Transverse colon (tissue), 4 donors: ENCODE data around the gene SREBF2. TPM values are rescaled to one million over a fixed set of nuclear protein-coding genes. Genes with fewer than 3 reads are reported as not detected.

ENCODE experiments used
- DNase-seq: peaks from one replicate; pipeline ENCODE4 v3.0.0-alpha.2; 2019
- H3K27ac ChIP-seq, 4 donors: fragments of 200-600 bp; sonication (generic); 2 replicates each; pipeline ENCODE4 v1.5.1; 2016 to 2018; ENCODE audit warnings: inconsistent platforms in 4 of 4
- H3K27me3 ChIP-seq: fragments of 200-600 bp; sonication (generic); 2 replicates; pipeline ENCODE4 v1.5.1; 2017; ENCODE audit warnings: inconsistent platforms
- H3K36me3 ChIP-seq, 4 donors: fragments of 200-600 bp; sonication (generic); 2 replicates each; pipeline ENCODE4 v1.5.1; 2017 to 2019; ENCODE audit warnings: inconsistent platforms in 4 of 4
- H3K4me1 ChIP-seq, 4 donors: fragments of 200-600 bp; sonication (generic); 2 replicates each; pipeline ENCODE4 v1.5.1; 2017 to 2020; ENCODE audit warnings: inconsistent platforms in 4 of 4
- H3K4me3 ChIP-seq, 4 donors: fragments of 200-600 bp; sonication (generic); 1 replicate in 1 of 4; 2 replicates in 3 of 4; pipeline versions ENCODE4 v1.5.1 to v1.6.1; 2017 to 2019; ENCODE audit warnings: inconsistent platforms in 4 of 4
- H3K9me3 ChIP-seq, 2 donors: fragments of 200-600 bp; sonication (generic); 2 replicates each; pipeline ENCODE4 v1.5.1; 2017 to 2019; ENCODE audit warnings: inconsistent platforms in 2 of 2
- EP300 ChIP-seq: sonication (generic); formaldehyde crosslinking; IDR thresholded peaks from one replicate; pipeline ENCODE4 v1.6.1; 2017; ENCODE audit warnings: antibody characterized with exemption, low read depth
- POLR2A ChIP-seq: fragments of 450-650 bp; IDR thresholded peaks from one replicate; pipeline ENCODE4 v1.6.1; 2016; ENCODE audit warnings: antibody characterized with exemption, mild to moderate bottlenecking, moderate library complexity
- POLR2AphosphoS5 ChIP-seq, 3 donors: sonication (generic); formaldehyde crosslinking; IDR thresholded peaks; one replicate each; pipeline ENCODE4 v1.6.1; 2016; ENCODE audit warnings: antibody characterized with exemption in 3 of 3
- WGBS, 2 donors: methylation state at CpG; one replicate each; pipeline ENCODE4 v1.1.5; 2018; ENCODE audit warnings: low coverage in 1 of 2; 5-methylcytosine and 5-hydroxymethylcytosine counted together
- in situ Hi-C, 4 donors: fragments of 200-750 bp; cut with MboI; loops; one replicate each; pipeline versions ENCODE4 v1.15.0 to v1.15.1; 2017; ENCODE audit warnings: low sequenced_read_pairs in 3 of 4, low pct_ligation_motif_present in 1 of 4, low pct_unique_long_range_greater_than_20kb in 1 of 4
- intact Hi-C: fragments of 100-400 bp; cut with DNase I; formaldehyde crosslinking; loops from one replicate; pipeline ENCODE4 v1.15.1; 2023; ENCODE audit warnings: low total_unique reads
- total RNA-seq, 4 donors: library from RNA; depleted of rRNA; stranded (reverse); fragments of >200 nt; gene quantifications; one replicate each; pipeline ENCODE4 v1.1.0, GENCODE V29; 2016
- TF ChIP-seq, protein P1 (sequence below), 5 experiments: fragments of 200-600 bp in 3 of 5; fragments of 450-650 bp in 2 of 5; sonication (generic) in 3 of 5; IDR thresholded peaks; 1 replicate in 2 of 5; 2 replicates in 3 of 5; pipeline ENCODE4 v1.5.1; 2016 to 2017; ENCODE audit warnings: antibody characterized with exemption in 5 of 5, inconsistent platforms in 3 of 5, mild to moderate bottlenecking in 2 of 5, moderate library complexity in 1 of 5

SREBF2 gene
- total RNA-seq, 4 donors from 2014 or later = 156 to 252 (median 166) TPM

DNA sequence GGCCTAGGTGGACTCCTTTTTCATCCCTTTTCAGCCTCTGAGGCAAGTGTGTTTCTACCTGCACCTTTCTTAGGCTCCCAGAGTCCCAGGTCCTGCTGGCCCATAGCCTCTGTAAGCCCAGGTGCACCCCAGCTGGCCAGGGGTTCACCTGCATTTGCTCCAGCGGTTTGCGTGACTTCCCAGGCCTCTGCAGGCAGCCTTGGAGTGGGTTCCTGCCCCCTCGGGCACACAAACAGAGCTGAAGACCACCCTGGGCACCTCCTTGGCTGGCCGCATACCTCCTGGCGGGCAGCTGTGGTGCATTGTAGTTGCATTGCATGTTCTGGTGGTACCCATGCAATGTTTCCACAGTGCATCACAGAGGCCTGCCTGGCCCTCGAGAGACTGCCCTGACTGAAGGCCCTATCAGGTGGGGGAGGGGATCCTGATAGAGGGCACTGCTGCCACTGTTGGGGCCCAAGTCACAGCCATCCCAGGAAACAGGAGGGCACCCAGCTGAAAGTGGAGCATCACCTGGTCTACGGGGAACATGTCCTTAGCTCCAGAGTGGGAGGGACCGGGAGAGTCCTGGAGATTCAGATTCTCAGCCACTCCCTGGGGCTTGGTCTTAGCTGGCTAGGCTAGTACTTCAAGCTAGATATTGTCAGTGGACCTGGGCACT is 67.9 kb downstream of the SREBF2 start:
- 98% methylated on average over 6 of the region's 8 CpGs; no CpG with 5 or more reads in 1 of the 2 donors for WGBS, 2 donors
- peaks cover 0 to 57% (median 21%) of the 10 kb centered on the region in 4 donors for H3K36me3 ChIP-seq

DNA sequence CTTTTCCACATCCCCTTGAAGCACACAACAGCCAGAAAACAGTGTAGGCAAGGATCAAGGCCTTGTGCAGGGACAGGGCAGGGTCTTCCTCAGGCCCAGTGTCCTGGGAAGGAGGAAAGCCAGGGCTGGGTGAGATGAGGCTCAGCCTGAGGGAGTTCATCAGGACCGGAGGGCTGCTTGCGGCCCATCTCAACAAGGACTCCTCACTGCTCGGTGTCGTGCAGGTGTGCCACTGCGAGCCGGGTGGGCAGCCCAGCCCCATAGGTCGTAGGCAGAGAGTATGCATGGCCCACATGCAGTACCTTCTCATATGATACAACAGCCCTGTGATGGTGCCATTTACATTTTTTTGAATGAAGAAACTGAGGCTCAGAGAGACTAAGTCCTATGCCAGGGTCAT is 69.1 kb downstream of the SREBF2 start:
- Histone ChIP-seq H3K36me3 (peaks cover 0 to 47% (median 15%) of the 10 kb centered on the region in 4 donors), H3K4me1 (no peaks in the 10 kb centered on the region), H3K27me3 (no peaks in the 10 kb centered on the region), H3K9me3 (no peaks in the 10 kb centered on the region), H3K27ac (no peak overlapping the region), H3K4me3 (no peak overlapping the region)
- intact Hi-C loops = no loop called here
- WGBS, 2 donors = 100% methylated on average over 7 of the region's 7 CpGs; no CpG with 5 or more reads in 1 of the 2 donors
- no peak for DNase-seq
- in situ Hi-C loops = no loop called here
- TF ChIP-seq, protein P1, sequence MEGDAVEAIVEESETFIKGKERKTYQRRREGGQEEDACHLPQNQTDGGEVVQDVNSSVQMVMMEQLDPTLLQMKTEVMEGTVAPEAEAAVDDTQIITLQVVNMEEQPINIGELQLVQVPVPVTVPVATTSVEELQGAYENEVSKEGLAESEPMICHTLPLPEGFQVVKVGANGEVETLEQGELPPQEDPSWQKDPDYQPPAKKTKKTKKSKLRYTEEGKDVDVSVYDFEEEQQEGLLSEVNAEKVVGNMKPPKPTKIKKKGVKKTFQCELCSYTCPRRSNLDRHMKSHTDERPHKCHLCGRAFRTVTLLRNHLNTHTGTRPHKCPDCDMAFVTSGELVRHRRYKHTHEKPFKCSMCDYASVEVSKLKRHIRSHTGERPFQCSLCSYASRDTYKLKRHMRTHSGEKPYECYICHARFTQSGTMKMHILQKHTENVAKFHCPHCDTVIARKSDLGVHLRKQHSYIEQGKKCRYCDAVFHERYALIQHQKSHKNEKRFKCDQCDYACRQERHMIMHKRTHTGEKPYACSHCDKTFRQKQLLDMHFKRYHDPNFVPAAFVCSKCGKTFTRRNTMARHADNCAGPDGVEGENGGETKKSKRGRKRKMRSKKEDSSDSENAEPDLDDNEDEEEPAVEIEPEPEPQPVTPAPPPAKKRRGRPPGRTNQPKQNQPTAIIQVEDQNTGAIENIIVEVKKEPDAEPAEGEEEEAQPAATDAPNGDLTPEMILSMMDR (IDR thresholded peaks at IDR 0.05) = no peak
- TF ChIP-seq POLR2AphosphoS5 (IDR thresholded peaks at IDR 0.05) (no peak), POLR2A (no peak), EP300 (no peak)

More for the DNA sequence above, 67.9 kb downstream of the SREBF2 start:
- H3K4me1 ChIP-seq = no peaks in the 10 kb centered on the region
- no peaks in the 10 kb centered on the region for H3K9me3 ChIP-seq
- H3K27me3 ChIP-seq = no peaks in the 10 kb centered on the region
- H3K4me3 ChIP-seq = no peak overlapping the region
- no peak for DNase-seq
- in situ Hi-C loops = no loop called here
- H3K27ac ChIP-seq = no peak overlapping the region
- intact Hi-C loops = no loop called here
- TF ChIP-seq POLR2A = no peak
- TF ChIP-seq POLR2AphosphoS5 (IDR thresholded peaks at IDR 0.05) = no peak
- TF ChIP-seq EP300 = no peak
- TF ChIP-seq, protein P1 (IDR thresholded peaks at IDR 0.05) = no peak

GRCh38 chr22:41902932-41903421 is 70.1 kb downstream of the SREBF2 start:
- Histone ChIP-seq H3K9me3 (no peaks in the 10 kb centered on the region), H3K4me3 (no peak overlapping the region), H3K27me3 (no peaks in the 10 kb centered on the region), H3K4me1 (no peaks in the 10 kb centered on the region), H3K36me3 (peaks cover 0 to 45% (median 14%) of the 10 kb centered on the region in 4 donors), H3K27ac (no peak overlapping the region)
- WGBS, 2 donors = 91% methylated on average over 14 of the region's 15 CpGs; no CpG with 5 or more reads in 1 of the 2 donors
- no peak for TF ChIP-seq POLR2AphosphoS5 (IDR thresholded peaks at IDR 0.05)
- TF ChIP-seq, protein P1 (IDR thresholded peaks at IDR 0.05) = no peak
- TF ChIP-seq EP300 = no peak
- no peak for TF ChIP-seq POLR2A
- intact Hi-C loops = no loop called here
- no peak for DNase-seq
- in situ Hi-C loops = no loop called here

GRCh38 chr22:41904450-41905410 is 71.8 kb downstream of the SREBF2 start:
- WGBS, 2 donors = 77 to 93% methylated on average over 2 to 24 of the region's 24 CpGs
- no peak for DNase-seq
- peaks cover 0 to 33% (median 10%) of the 10 kb centered on the region in 4 donors for H3K36me3 ChIP-seq
- intact Hi-C loops = no loop called here
- no peak overlapping the region for H3K27ac ChIP-seq
- H3K9me3 ChIP-seq = no peaks in the 10 kb centered on the region
- H3K4me1 ChIP-seq = peaks cover 0 to 6% (median 4%) of the 10 kb centered on the region in 4 donors
- TF ChIP-seq POLR2A (no peak), EP300 (no peak), POLR2AphosphoS5 (IDR thresholded peaks at IDR 0.05) (no peak)
- TF ChIP-seq, protein P1 (IDR thresholded peaks at IDR 0.05) = no peak
- no peak overlapping the region for H3K4me3 ChIP-seq
- peaks cover 10% of the 10 kb centered on the region for H3K27me3 ChIP-seq
- in situ Hi-C loops = no loop called here
